IMR-90 (cell line): ENCODE data around the gene TRIM41. TPM values are rescaled to one million over a fixed set of nuclear protein-coding genes. Genes with fewer than 3 reads are reported as not detected.

Experiments
- ATAC-seq: fragments of 200-7000 bp; cut with Tn5 transposase; 2 replicates; pipeline ENCODE4 v1.9.1; 2020; ENCODE audit warnings: low read depth, mild to moderate bottlenecking, moderate library complexity
- BruUV-seq: library from RNA; stranded (reverse); fragments of 400-500 nt; replicated peaks from 2 replicates; lab custom pipeline; 2021; lab: Mats Ljungman, UMichigan
- CTCF ChIA-PET: fragments of 300-600 bp; formaldehyde crosslinking; extraction: SDS; loops from one replicate; lab custom pipeline; 2021; ENCODE audit warnings: antibody characterized with exemption; lab: Yijun Ruan, JAX
- POLR2A ChIA-PET: fragments of 300-600 bp; sonication (Branson Sonifier 250); formaldehyde crosslinking; loops from one replicate; lab custom pipeline; 2022; ENCODE audit warnings: antibody characterized with exemption; ENCODE audit not compliant: unreplicated experiment; lab: Charles Lee
- DNase-seq: peaks from one replicate; pipeline ENCODE4 v3.0.0; 2013
- H2AFZ ChIP-seq: replicated peaks from 2 replicates; pipeline ENCODE3; 2013; ENCODE audit warnings: low read length, mild to moderate bottlenecking; ENCODE audit not compliant: poor library complexity
- H2AK5ac ChIP-seq: 2 replicates; pipeline ENCODE4 v1.6.1; 2013; ENCODE audit warnings: low read depth, low read length, inconsistent platforms
- H2AK9ac ChIP-seq: replicated peaks from 2 replicates; pipeline ENCODE3; 2013; ENCODE audit warnings: mild to moderate bottlenecking, low read depth, low read length, moderate library complexity; ENCODE audit not compliant: poor library complexity
- H2BK120ac ChIP-seq: 2 replicates; pipeline ENCODE4 v1.6.1; 2013; ENCODE audit warnings: low read depth, low read length, inconsistent platforms
- H2BK15ac ChIP-seq: 3 replicates; pipeline ENCODE4 v1.6.1; 2013; ENCODE audit warnings: low read depth, low read length, inconsistent platforms
- H2BK20ac ChIP-seq: 2 replicates; pipeline ENCODE4 v1.6.1; 2013; ENCODE audit warnings: low read depth, mild to moderate bottlenecking, inconsistent platforms, low read length, moderate library complexity
- H2BK5ac ChIP-seq: 2 replicates; pipeline ENCODE4 v1.6.1; 2013; ENCODE audit warnings: mild to moderate bottlenecking, low read depth, low read length, inconsistent platforms; ENCODE audit not compliant: poor library complexity, severe bottlenecking
- H3K14ac ChIP-seq: replicated peaks from 2 replicates; pipeline ENCODE4 v1.6.1; 2013; ENCODE audit warnings: low read depth, low read length, inconsistent platforms
- H3K18ac ChIP-seq: 2 replicates; pipeline ENCODE4 v1.6.1; 2013; ENCODE audit warnings: low read depth, low read length, control low read depth
- H3K23ac ChIP-seq: 2 replicates; pipeline ENCODE4 v1.6.1; 2013; ENCODE audit warnings: low read depth, low read length, inconsistent platforms
- H3K27ac ChIP-seq: 2 replicates; pipeline ENCODE4 v1.5.1; 2013; ENCODE audit warnings: mild to moderate bottlenecking, control low read depth, low read length; ENCODE audit not compliant: insufficient read depth
- H3K27me3 ChIP-seq: 2 replicates; pipeline ENCODE4 v1.6.1; 2013; ENCODE audit warnings: low read length; ENCODE audit not compliant: control insufficient read depth, insufficient read depth
- H3K36me3 ChIP-seq: 2 replicates; pipeline ENCODE4 v1.6.1; 2013; ENCODE audit warnings: low read length, mixed read lengths; ENCODE audit not compliant: control insufficient read depth, insufficient read depth
- H3K4ac ChIP-seq: 2 replicates; pipeline ENCODE4 v1.6.1; 2013; ENCODE audit warnings: low read depth, low read length, inconsistent platforms
- H3K4me1 ChIP-seq: 2 replicates; pipeline ENCODE4 v1.6.1; 2013; ENCODE audit warnings: low read length, mixed read lengths; ENCODE audit not compliant: control insufficient read depth, insufficient read depth
- H3K4me2 ChIP-seq: 2 replicates; pipeline ENCODE4 v1.6.1; 2013; ENCODE audit warnings: low read depth, mild to moderate bottlenecking, control low read depth, low read length, moderate library complexity
- H3K4me3 ChIP-seq: 2 replicates; pipeline ENCODE4 v1.5.1; 2013; ENCODE audit warnings: low read depth, mild to moderate bottlenecking, control low read depth, low read length, moderate library complexity; ENCODE audit not compliant: insufficient read depth
- H3K56ac ChIP-seq: 2 replicates; pipeline ENCODE4 v1.6.1; 2013; ENCODE audit warnings: low read length, inconsistent platforms; ENCODE audit not compliant: insufficient read depth; ENCODE audit errors: extremely low read depth
- H3K79me1 ChIP-seq, 2 experiments: 2 replicates each; pipeline ENCODE4 v1.6.1; 2013; ENCODE audit warnings: low read length in 2 of 2, inconsistent platforms in 1 of 2, low read depth in 1 of 2
- H3K9ac ChIP-seq: 2 replicates; pipeline ENCODE4 v1.6.1; 2013; ENCODE audit warnings: low read depth, low read length, control low read depth
- H3K9me1 ChIP-seq: 2 replicates; pipeline ENCODE4 v1.6.1; 2013; ENCODE audit warnings: low read length, inconsistent platforms; ENCODE audit not compliant: insufficient read depth
- H3K9me3 ChIP-seq: 2 replicates; pipeline ENCODE4 v1.6.1; 2013; ENCODE audit warnings: low read length; ENCODE audit not compliant: control insufficient read depth, insufficient read depth
- H4K20me1 ChIP-seq: 2 replicates; pipeline ENCODE4 v1.6.1; 2013; ENCODE audit warnings: low read length, inconsistent platforms; ENCODE audit not compliant: insufficient read depth
- H4K5ac ChIP-seq: 2 replicates; pipeline ENCODE4 v1.6.1; 2013; ENCODE audit warnings: mild to moderate bottlenecking, low read depth, low read length, control low read depth
- H4K8ac ChIP-seq, 2 experiments: 2 replicates each; pipeline ENCODE4 v1.6.1; 2013; ENCODE audit warnings: low read depth in 2 of 2, low read length in 2 of 2, control low read depth in 1 of 2, inconsistent platforms in 1 of 2
- H4K91ac ChIP-seq: 2 replicates; pipeline ENCODE4 v1.6.1; 2013; ENCODE audit warnings: low read depth, low read length, inconsistent platforms; ENCODE audit not compliant: insufficient read depth
- NFE2L2 ChIP-seq: fragments of 150-350 bp; IDR thresholded peaks from 2 replicates; pipeline ENCODE4 v1.6.1; 2016; ENCODE audit warnings: low read depth, mild to moderate bottlenecking, low read length
- WGBS, 2 experiments: methylation state at CpG; one replicate each; pipeline versions ENCODE4 v1.1.5 to v1.1.7; 2013; ENCODE audit warnings: missing lambda C conversion rate in 2 of 2; ENCODE audit not compliant: insufficient read length in 1 of 2; ENCODE audit errors: extremely low coverage in 2 of 2; 5-methylcytosine and 5-hydroxymethylcytosine counted together
- dilution Hi-C: fragments of 300-500 bp; cut with HindIII; formaldehyde crosslinking; loops from one replicate; pipeline ENCODE4 v1.14.3; 2018; ENCODE audit warnings: low sequenced_read_pairs; ENCODE audit not compliant: unreplicated experiment
- in situ Hi-C: fragments of 300-500 bp; cut with MboI; formaldehyde crosslinking; loops from 3 replicates; pipeline ENCODE4 v1.14.3; 2019; ENCODE audit warnings: low sequenced_read_pairs, inconsistent platforms, mixed read lengths
- intact Hi-C: fragments of 100-400 bp; cut with micrococcal nuclease; formaldehyde crosslinking; loops from 2 replicates; pipeline ENCODE4 v1.10.0; 2022
- polyA plus RNA-seq, 3 experiments: library from polyadenylated mRNA; depleted of rRNA; stranded (reverse); fragments of >200 nt; gene quantifications; 2 replicates each; pipeline ENCODE4 v1.2.3, GENCODE V29; 2012; ENCODE audit warnings: low replicate concordance in 1 of 3
- total RNA-seq: library from RNA; depleted of rRNA; stranded (reverse); fragments of >200 nt; gene quantifications from 2 replicates; pipeline ENCODE4 v1.2.3, GENCODE V29; 2012

Gene TRIM41
- total and polyA plus RNA-seq, 2 of the 4 experiments (the other 2 are of a cell fraction) = 5.9 to 15.7 TPM

DNA sequence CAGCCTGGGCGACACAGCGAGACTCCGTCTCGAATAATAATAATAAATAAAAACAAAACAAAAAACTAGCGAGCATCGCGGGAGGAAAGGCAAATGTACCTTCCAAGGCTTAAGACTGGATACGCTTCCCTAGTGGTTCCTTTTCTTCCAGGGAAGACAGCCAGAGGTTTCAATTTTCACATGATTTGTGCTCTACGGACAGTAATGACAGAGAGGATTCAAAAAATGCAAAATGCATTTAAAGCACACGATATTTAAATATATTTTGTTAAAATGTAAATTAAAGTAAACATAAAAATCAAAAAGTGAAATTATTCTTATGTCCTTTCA is 4.3 kb upstream of the TRIM41 start:
- CTCF ChIA-PET = no interaction called here
- Histone ChIP-seq H3K14ac (no peak overlapping the region), H3K9me3 (no peaks in the 10 kb centered on the region), H3K18ac (no peak overlapping the region), H2BK5ac (no peak overlapping the region), H3K27ac (no peak overlapping the region), H3K79me1 (peaks cover 0 to 2% of the 10 kb centered on the region in 2 experiments; a peak in 3 of 4 replicates), H4K20me1 (peaks cover 15% of the 10 kb centered on the region), H2AFZ (peak overlapping the region; percentile 68), H2AK9ac (no peak overlapping the region), H3K4me3 (peak overlapping the region; percentile 49), H3K4me1 (0 out of 2 replicates have a peak, but pooled peaks cover 2% of the 10 kb centered on the region), H3K4me2 (peak overlapping the region; percentile 25; the same call in 1 of the 2 replicates), H3K9me1 (peaks cover 8% of the 10 kb centered on the region; the same call in 1 of the 2 replicates), H4K91ac (no peak overlapping the region), H3K4ac (no peak overlapping the region), H3K36me3 (no peaks in the 10 kb centered on the region), H2BK120ac (no peak overlapping the region), H2BK20ac (no peak overlapping the region), H3K23ac (no peak overlapping the region), H2AK5ac (no peak overlapping the region), H4K8ac (no peak overlapping the region), H3K9ac (no peak overlapping the region), H3K56ac (no peak overlapping the region), H2BK15ac (no peak overlapping the region), H3K27me3 (no peaks in the 10 kb centered on the region), H4K5ac (no peak overlapping the region)
- in situ Hi-C loops (no loop called here), intact Hi-C loops (loop anchor here (1.0 kb wide), 2 partner anchors 11 to 27 kb away; no protein-coding TSS in a partner anchor), dilution Hi-C loops (no loop called here)
- BruUV-seq = no TSS peak
- WGBS, 2 experiments = no CpG with 5 or more reads among the region's 10 CpGs
- POLR2A ChIA-PET = no interaction called here
- ATAC-seq (no peak), DNase-seq (no peak)
- no peak for TF ChIP-seq NFE2L2
